OCI-LY3 (cell line): Measurements from ENCODE around the gene ASXL1.

Source experiments
- CTCF ChIP-seq: fragments of 200-600, 300-600 bp; sonication (generic); IDR thresholded peaks from 2 replicates; pipeline ENCODE4 v1.5.1; 2014; ENCODE audit warnings: antibody characterized with exemption, low read length, low read depth
- EZH2phosphoT487 ChIP-seq: fragments of 200-600 bp; shearing (Covaris generic); IDR thresholded peaks from 2 replicates; pipeline ENCODE4 v1.6.1; 2018; ENCODE audit warnings: antibody characterized with exemption, mixed run types, low read depth

- no peak for TF ChIP-seq CTCF
- no peak for TF ChIP-seq EZH2phosphoT487
Observed at GRCh38 chr20:32432277-32432676, 74.1 kb downstream of the ASXL1 start.
